A549 (cell line): ENCODE results near the gene PHACTR4. TPM values are rescaled to one million over a fixed set of nuclear protein-coding genes. Genes with fewer than 3 reads are reported as not detected.

ENCODE experiments used
- ATAC-seq, 2 experiments: fragments of 200-7000 bp in 1 of 2; fragments of >200 bp in 1 of 2; cut with Nextera tagmentation in 1 of 2; cut with Tn5 transposase in 1 of 2; 3 replicates each; pipeline versions ENCODE4 v1.8.0 to v1.9.1; 2018 to 2020; ENCODE audit warnings: mild to moderate bottlenecking in 1 of 2, moderate library complexity in 1 of 2
- CTCF ChIA-PET: fragments of 300-600 bp; sonication (Branson Sonifier 250); formaldehyde crosslinking; extraction: SDS; loops from one replicate; lab custom pipeline; 2021; ENCODE audit warnings: antibody characterized with exemption, inconsistent platforms; lab: Yijun Ruan, JAX
- POLR2A ChIA-PET: fragments of 350-600 bp; formaldehyde crosslinking; extraction: SDS; loops from one replicate; lab custom pipeline; 2021; ENCODE audit warnings: antibody characterized with exemption, inconsistent platforms; lab: Yijun Ruan, JAX
- DNase-seq, 2 experiments: peaks; one replicate each; pipeline versions ENCODE4 v3.0.0 to v3.0.0-alpha.2; 2011 to 2016; ENCODE audit warnings: low read depth in 1 of 2, low spot score in 1 of 2
- FAIRE-seq: peaks from 2 replicates; lab custom pipeline; 2011; peaks lifted over from hg19 to GRCh38; lab: Jason Lieb, UNC
- H3K27ac ChIP-seq, 2 experiments: fragments of >200 bp; sonication (Bioruptor Twin); formaldehyde crosslinking; 3 replicates each; pipeline ENCODE4 v1.5.1; 2016 to 2017
- H3K4me1 ChIP-seq: fragments of >200 bp; sonication (Bioruptor Twin); formaldehyde crosslinking; 3 replicates; pipeline ENCODE4 v1.6.1; 2016
- H3K4me2 ChIP-seq: fragments of >200 bp; sonication (Bioruptor Twin); formaldehyde crosslinking; 3 replicates; pipeline ENCODE4 v1.6.1; 2016
- H3K4me3 ChIP-seq: fragments of >200 bp; sonication (Bioruptor Twin); formaldehyde crosslinking; 3 replicates; pipeline ENCODE4 v1.5.1; 2016
- H3K9me3 ChIP-seq: fragments of >200 bp; sonication (Bioruptor Twin); formaldehyde crosslinking; 3 replicates; pipeline ENCODE4 v1.6.1; 2016
- BHLHE40 ChIP-seq: IDR thresholded peaks from 2 replicates; pipeline ENCODE4 v1.6.1; 2012; ENCODE audit warnings: low read depth, low read length, inconsistent platforms
- CHD2 ChIP-seq: fragments of 150-350 bp; IDR thresholded peaks from 2 replicates; pipeline ENCODE4 v1.6.1; 2014; ENCODE audit warnings: low read length; ENCODE audit not compliant: partially characterized antibody
- CHD4 ChIP-seq: fragments of 200-600 bp; sonication (generic); IDR thresholded peaks from 2 replicates; pipeline ENCODE4 v1.6.1; 2016; ENCODE audit warnings: antibody characterized with exemption, mild to moderate bottlenecking, borderline replicate concordance
- FOXS1 ChIP-seq: fragments of 250-450 bp; sonication (Bioruptor Pico); IDR thresholded peaks from 2 replicates; pipeline ENCODE4 v1.5.0; 2020; ENCODE audit warnings: mild to moderate bottlenecking, moderate library complexity
- GATA3 ChIP-seq: IDR thresholded peaks from 2 replicates; pipeline ENCODE4 v1.6.1; 2012; ENCODE audit warnings: borderline replicate concordance
- HDAC2 ChIP-seq: fragments of 200-600 bp; sonication (generic); IDR thresholded peaks from 2 replicates; pipeline ENCODE4 v1.6.1; 2016
- HOXB13 ChIP-seq: fragments of 250-450 bp; sonication (Bioruptor Pico); IDR thresholded peaks from 2 replicates; pipeline ENCODE4 v1.5.0; 2020; ENCODE audit warnings: low read depth, mild to moderate bottlenecking, moderate library complexity
- JUN ChIP-seq, 2 experiments: fragments of >200 bp; sonication (Bioruptor Twin); formaldehyde crosslinking; IDR thresholded peaks; 2 replicates in 1 of 2; 3 replicates in 1 of 2; pipeline ENCODE4 v1.6.1; 2016 to 2017
- JUNB ChIP-seq: fragments of >200 bp; sonication (Bioruptor Twin); formaldehyde crosslinking; IDR thresholded peaks from 2 replicates; pipeline ENCODE4 v1.6.1; 2016
- MAFK ChIP-seq: fragments of 450-650 bp; IDR thresholded peaks from 2 replicates; pipeline ENCODE4 v1.6.1; 2014; ENCODE audit not compliant: partially characterized antibody
- PHF8 ChIP-seq: fragments of 200-600 bp; sonication (generic); IDR thresholded peaks from 2 replicates; pipeline ENCODE4 v1.6.1; 2016; ENCODE audit warnings: low read depth, mild to moderate bottlenecking, antibody characterized with exemption, moderate library complexity, borderline replicate concordance
- POLR2A ChIP-seq: IDR thresholded peaks from 2 replicates; pipeline ENCODE4 v1.6.1; 2012; ENCODE audit warnings: mild to moderate bottlenecking, low read length
- RARB ChIP-seq: fragments of 250-450 bp; sonication (Bioruptor Pico); IDR thresholded peaks from 2 replicates; pipeline ENCODE4 v1.8.0; 2021; ENCODE audit warnings: mild to moderate bottlenecking, moderate library complexity
- ZC3H11A ChIP-seq: fragments of 450-650 bp; IDR thresholded peaks from 2 replicates; pipeline ENCODE4 v1.6.1; 2014; ENCODE audit warnings: antibody characterized with exemption, mild to moderate bottlenecking
- ZFP36 ChIP-seq: fragments of 450-650 bp; IDR thresholded peaks from 2 replicates; pipeline ENCODE4 v1.6.1; 2014; ENCODE audit warnings: borderline replicate concordance; ENCODE audit not compliant: partially characterized antibody
- ZNF302 ChIP-seq: fragments of 250-450 bp; sonication (Bioruptor Pico); IDR thresholded peaks from 2 replicates; pipeline ENCODE4 v1.9.0; 2021; ENCODE audit warnings: inconsistent platforms, mild to moderate bottlenecking, moderate library complexity
- ZSCAN20 ChIP-seq: fragments of 250-450 bp; sonication (Bioruptor Pico); IDR thresholded peaks from 2 replicates; pipeline ENCODE4 v1.8.0; 2022; ENCODE audit warnings: mild to moderate bottlenecking, moderate library complexity
- WGBS: methylation state at CpG from one replicate; pipeline ENCODE4 v1.1.6; 2017; ENCODE audit errors: missing lambda C conversion rate; 5-methylcytosine and 5-hydroxymethylcytosine counted together
- polyA plus RNA-seq, 4 experiments: library from polyadenylated mRNA; depleted of rRNA in 3 of 4; stranded (reverse); fragments of >200 nt; fragmentation: RNase III in 1 of 4; extraction: RNeasy Plus Mini Kit Qiagen cat#74134 plus additional on column Dnase treatment in 1 of 4; gene quantifications; 2 replicates in 3 of 4; 3 replicates in 1 of 4; pipeline ENCODE4 v1.2.3, GENCODE V29; 2011 to 2017
- TF ChIP-seq, protein P1 (sequence below): fragments of >200 bp; sonication (Bioruptor Twin); formaldehyde crosslinking; IDR thresholded peaks from 2 replicates; pipeline ENCODE4 v1.6.1; 2016
- TF ChIP-seq, protein P2 (sequence below): fragments of 200-600 bp; sonication (generic); IDR thresholded peaks from 2 replicates; pipeline ENCODE4 v1.6.1; 2016; ENCODE audit warnings: antibody characterized with exemption, mild to moderate bottlenecking, moderate library complexity
- TF ChIP-seq, protein P3 (sequence below): fragments of 250-450 bp; sonication (Bioruptor Pico); IDR thresholded peaks from 2 replicates; pipeline ENCODE4 v1.5.0; 2021; ENCODE audit warnings: mild to moderate bottlenecking, moderate library complexity, borderline replicate concordance
- TF ChIP-seq, protein P4 (sequence below): IDR thresholded peaks from 2 replicates; pipeline ENCODE4 v1.6.1; 2012
- TF ChIP-seq, protein P5 (sequence below): fragments of >200 bp; sonication (Bioruptor Twin); formaldehyde crosslinking; IDR thresholded peaks from 3 replicates; pipeline ENCODE4 v1.6.1; 2016
- TF ChIP-seq, protein P6 (sequence below): IDR thresholded peaks from 2 replicates; pipeline ENCODE4 v1.6.1; 2012; ENCODE audit warnings: low read depth, borderline replicate concordance

The PHACTR4 gene
- polyA plus RNA-seq, 2 of the 4 experiments (the other 2 are of a cell fraction), result 17.4 to 25.0 TPM

DNA sequence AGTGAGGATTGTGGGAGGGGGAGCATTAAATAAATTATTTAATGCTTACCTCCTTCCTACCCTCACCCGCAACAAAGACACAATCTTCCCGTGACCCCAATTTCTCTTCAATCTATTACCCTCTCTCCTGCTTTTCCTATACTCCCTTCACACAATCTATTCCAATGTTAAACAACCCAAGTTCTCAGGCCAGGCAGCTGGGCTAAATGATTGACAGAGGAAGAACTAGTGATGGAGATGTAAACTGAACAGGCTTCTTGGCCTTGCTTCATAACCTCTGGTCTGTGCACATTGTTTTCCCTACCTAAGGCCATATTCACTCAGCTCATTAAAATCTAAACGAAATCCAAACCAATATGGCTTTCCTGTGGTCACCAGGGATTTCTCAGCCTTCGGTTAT is 132.4 kb downstream of the PHACTR4 start:
- H3K4me2 ChIP-seq, result no peak overlapping the region
- 91% methylated on average over 4 of the region's 4 CpGs for WGBS
- ATAC-seq (no peak), FAIRE-seq (no peak), DNase-seq (no peak)
- ChIA-PET POLR2A (no interaction called here), CTCF (interaction anchor here (0.5 kb wide), 1 partner anchor 38 kb away, joined by 3 read pairs; no protein-coding TSS in a partner anchor)
- H3K4me3 ChIP-seq, result no peak overlapping the region
- H3K4me1 ChIP-seq, result peaks cover 10% of the 10 kb centered on the region
- H3K27ac ChIP-seq, result no peak overlapping the region; a peak in 1 of 6 replicates
- H3K9me3 ChIP-seq, result no peaks in the 10 kb centered on the region
- TF ChIP-seq MAFK, result no peak
- no peak for TF ChIP-seq BHLHE40
- TF ChIP-seq, protein P1, sequence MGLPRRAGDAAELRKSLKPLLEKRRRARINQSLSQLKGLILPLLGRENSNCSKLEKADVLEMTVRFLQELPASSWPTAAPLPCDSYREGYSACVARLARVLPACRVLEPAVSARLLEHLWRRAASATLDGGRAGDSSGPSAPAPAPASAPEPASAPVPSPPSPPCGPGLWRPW, result no peak
- TF ChIP-seq, protein P2, sequence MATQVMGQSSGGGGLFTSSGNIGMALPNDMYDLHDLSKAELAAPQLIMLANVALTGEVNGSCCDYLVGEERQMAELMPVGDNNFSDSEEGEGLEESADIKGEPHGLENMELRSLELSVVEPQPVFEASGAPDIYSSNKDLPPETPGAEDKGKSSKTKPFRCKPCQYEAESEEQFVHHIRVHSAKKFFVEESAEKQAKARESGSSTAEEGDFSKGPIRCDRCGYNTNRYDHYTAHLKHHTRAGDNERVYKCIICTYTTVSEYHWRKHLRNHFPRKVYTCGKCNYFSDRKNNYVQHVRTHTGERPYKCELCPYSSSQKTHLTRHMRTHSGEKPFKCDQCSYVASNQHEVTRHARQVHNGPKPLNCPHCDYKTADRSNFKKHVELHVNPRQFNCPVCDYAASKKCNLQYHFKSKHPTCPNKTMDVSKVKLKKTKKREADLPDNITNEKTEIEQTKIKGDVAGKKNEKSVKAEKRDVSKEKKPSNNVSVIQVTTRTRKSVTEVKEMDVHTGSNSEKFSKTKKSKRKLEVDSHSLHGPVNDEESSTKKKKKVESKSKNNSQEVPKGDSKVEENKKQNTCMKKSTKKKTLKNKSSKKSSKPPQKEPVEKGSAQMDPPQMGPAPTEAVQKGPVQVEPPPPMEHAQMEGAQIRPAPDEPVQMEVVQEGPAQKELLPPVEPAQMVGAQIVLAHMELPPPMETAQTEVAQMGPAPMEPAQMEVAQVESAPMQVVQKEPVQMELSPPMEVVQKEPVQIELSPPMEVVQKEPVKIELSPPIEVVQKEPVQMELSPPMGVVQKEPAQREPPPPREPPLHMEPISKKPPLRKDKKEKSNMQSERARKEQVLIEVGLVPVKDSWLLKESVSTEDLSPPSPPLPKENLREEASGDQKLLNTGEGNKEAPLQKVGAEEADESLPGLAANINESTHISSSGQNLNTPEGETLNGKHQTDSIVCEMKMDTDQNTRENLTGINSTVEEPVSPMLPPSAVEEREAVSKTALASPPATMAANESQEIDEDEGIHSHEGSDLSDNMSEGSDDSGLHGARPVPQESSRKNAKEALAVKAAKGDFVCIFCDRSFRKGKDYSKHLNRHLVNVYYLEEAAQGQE, result no peak
- TF ChIP-seq, protein P3, sequence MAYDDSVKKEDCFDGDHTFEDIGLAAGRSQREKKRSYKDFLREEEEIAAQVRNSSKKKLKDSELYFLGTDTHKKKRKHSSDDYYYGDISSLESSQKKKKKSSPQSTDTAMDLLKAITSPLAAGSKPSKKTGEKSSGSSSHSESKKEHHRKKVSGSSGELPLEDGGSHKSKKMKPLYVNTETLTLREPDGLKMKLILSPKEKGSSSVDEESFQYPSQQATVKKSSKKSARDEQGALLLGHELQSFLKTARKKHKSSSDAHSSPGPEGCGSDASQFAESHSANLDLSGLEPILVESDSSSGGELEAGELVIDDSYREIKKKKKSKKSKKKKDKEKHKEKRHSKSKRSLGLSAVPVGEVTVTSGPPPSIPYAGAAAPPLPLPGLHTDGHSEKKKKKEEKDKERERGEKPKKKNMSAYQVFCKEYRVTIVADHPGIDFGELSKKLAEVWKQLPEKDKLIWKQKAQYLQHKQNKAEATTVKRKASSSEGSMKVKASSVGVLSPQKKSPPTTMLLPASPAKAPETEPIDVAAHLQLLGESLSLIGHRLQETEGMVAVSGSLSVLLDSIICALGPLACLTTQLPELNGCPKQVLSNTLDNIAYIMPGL, result no peak
- no peak for TF ChIP-seq HDAC2
- no peak for TF ChIP-seq CHD2

DNA sequence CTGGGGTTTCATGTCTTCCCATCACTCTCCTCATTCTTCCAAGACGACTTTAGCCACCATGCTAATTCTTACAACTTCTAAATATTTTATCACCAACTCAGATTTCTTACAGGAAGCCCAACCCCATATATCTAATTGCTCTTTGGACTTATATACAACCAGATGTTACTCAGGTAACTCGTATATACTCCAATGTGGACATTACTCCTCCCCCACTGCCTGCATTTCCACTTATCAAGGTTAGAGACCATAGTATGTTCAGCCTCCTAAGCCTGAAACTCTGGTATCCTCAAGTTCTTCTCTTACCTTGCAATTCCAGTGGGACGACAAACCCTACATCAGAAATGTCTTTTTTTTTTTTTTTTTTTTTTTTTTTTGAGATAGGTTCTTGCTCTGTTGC is 133.6 kb downstream of the PHACTR4 start:
- no peak overlapping the region for H3K4me3 ChIP-seq
- peaks cover 10% of the 10 kb centered on the region for H3K4me1 ChIP-seq
- CTCF ChIA-PET, result no interaction called here
- H3K9me3 ChIP-seq, result no peaks in the 10 kb centered on the region
- FAIRE-seq (no peak), DNase-seq (no peak), ATAC-seq (no peak)
- no peak overlapping the region for H3K27ac ChIP-seq
- WGBS, result 87% methylated on average over 3 of the region's 3 CpGs
- no peak overlapping the region for H3K4me2 ChIP-seq
- TF ChIP-seq BHLHE40, result no peak
- POLR2A ChIA-PET, result no interaction called here

DNA sequence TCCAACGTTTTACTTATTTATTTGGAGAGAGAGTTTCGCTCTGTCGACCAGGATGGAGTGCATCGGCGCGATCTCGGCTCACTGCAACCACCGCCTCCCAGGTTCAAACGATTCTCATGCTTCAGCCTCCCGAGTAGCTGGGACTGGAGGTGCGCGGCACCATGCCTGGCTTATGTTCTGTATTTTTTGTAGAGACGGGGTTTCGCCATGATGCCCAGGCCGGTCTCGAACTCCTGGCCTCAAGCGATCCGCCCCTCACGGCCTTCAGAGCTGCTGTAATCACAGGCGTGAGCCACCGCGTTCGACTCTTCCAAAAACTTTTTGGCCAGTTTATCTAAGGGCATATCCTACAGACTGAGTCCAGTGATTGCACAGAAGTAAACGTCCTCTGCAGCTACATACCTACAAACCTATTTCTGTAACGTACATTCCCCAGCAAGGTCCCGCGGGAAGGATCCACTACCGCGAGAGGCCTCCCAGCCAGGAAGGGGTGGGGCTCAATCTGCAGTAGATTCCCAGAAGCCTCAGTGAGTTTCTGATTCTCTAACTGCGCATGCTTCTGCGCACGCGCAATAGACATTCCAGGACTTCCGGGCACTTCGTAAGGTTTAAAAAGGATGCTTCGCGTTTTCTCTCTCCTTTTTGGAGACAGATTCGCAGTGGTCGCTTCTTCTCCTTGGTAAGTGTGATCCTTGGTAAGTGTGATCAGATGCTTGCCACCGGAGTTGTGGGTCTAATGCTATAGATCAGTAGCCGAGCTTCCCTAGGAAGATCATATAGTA is 136.1 kb downstream of the PHACTR4 start, which contains the start of gene RCC1:
TSS of gene RCC1 (plus strand) at position 638 of the 782 bp plus-strand sequence. CDS start 23,824 bp downstream, outside the sequence.
- peak; percentile 85 to 87 for ATAC-seq
- DNase-seq, result peak; percentile 97
- ChIA-PET POLR2A (interaction anchor here (0.6 to 2.1 kb wide), 10 partner anchors 67 to 270 kb away, joined by 3 to 14 read pairs (median 5); partner anchors contain the start of genes ATP5IF1, MED18, PHACTR4 and TAF12), CTCF (interaction anchor here (0.5 to 1.0 kb wide), 2 partner anchors 95 to 97 kb away, joined by 3 to 4 read pairs; no protein-coding TSS in a partner anchor)
- Histone ChIP-seq H3K4me3 (peak within 1 kb of the TSS; percentile 99), H3K4me1 (peaks cover 30% of the 10 kb centered on the region), H3K4me2 (peak within 1 kb of the TSS; percentile 97), H3K27ac (peak within 1 kb of the TSS; percentile 94 to 99), H3K9me3 (no peaks in the 10 kb centered on the region)
- no peak for FAIRE-seq
- WGBS, result 3% methylated on average over 41 of the region's 41 CpGs
- no peak for TF ChIP-seq ZC3H11A
- TF ChIP-seq FOXS1, result no peak
- no peak for TF ChIP-seq HOXB13 (CRISPR knock-in tag)
- peak; percentile 99 for TF ChIP-seq JUN (IDR thresholded peaks at IDR 0.05)
- no peak for TF ChIP-seq RARB (CRISPR knock-in tag)
- TF ChIP-seq, protein P4, sequence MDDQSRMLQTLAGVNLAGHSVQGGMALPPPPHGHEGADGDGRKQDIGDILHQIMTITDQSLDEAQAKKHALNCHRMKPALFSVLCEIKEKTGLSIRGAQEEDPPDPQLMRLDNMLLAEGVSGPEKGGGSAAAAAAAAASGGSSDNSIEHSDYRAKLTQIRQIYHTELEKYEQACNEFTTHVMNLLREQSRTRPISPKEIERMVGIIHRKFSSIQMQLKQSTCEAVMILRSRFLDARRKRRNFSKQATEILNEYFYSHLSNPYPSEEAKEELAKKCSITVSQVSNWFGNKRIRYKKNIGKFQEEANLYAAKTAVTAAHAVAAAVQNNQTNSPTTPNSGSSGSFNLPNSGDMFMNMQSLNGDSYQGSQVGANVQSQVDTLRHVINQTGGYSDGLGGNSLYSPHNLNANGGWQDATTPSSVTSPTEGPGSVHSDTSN, result no peak
- TF ChIP-seq POLR2A, result peak; percentile 83
- no peak for TF ChIP-seq MAFK
- TF ChIP-seq JUNB, result no peak
- TF ChIP-seq CHD2, result peak; percentile 97
- no peak for TF ChIP-seq ZNF302 (CRISPR knock-in tag)
- TF ChIP-seq, protein P5, sequence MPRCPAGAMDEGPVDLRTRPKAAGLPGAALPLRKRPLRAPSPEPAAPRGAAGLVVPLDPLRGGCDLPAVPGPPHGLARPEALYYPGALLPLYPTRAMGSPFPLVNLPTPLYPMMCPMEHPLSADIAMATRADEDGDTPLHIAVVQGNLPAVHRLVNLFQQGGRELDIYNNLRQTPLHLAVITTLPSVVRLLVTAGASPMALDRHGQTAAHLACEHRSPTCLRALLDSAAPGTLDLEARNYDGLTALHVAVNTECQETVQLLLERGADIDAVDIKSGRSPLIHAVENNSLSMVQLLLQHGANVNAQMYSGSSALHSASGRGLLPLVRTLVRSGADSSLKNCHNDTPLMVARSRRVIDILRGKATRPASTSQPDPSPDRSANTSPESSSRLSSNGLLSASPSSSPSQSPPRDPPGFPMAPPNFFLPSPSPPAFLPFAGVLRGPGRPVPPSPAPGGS, result peak; percentile 100
- no peak for TF ChIP-seq ZSCAN20 (CRISPR knock-in tag)
- no peak for TF ChIP-seq ZFP36
- TF ChIP-seq, protein P6, sequence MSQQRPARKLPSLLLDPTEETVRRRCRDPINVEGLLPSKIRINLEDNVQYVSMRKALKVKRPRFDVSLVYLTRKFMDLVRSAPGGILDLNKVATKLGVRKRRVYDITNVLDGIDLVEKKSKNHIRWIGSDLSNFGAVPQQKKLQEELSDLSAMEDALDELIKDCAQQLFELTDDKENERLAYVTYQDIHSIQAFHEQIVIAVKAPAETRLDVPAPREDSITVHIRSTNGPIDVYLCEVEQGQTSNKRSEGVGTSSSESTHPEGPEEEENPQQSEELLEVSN, result peak; percentile 38; the same call in 1 of the 2 replicates
- TF ChIP-seq GATA3, result peak; percentile 12; the same call in 1 of the 2 replicates
- TF ChIP-seq CHD4, result 0 out of 2 replicates have a peak, but pooled peaks have one; percentile 77
- peak; percentile 42 for TF ChIP-seq PHF8
